GM19467 (cell line): ENCODE results near the gene BCL3.
"Not testable (repeated sequence)": the region's sequence is repeated elsewhere in the genome, so short reads cannot be mapped to it uniquely, and the experiment has no call there.

Experiments used
- ATAC-seq: cut with Tn5 transposase; IDR thresholded peaks from one replicate; pipeline ENCODE4 v1.9.1; 2021; ENCODE audit warnings: mild to moderate bottlenecking, moderate library complexity; ENCODE audit not compliant: unreplicated experiment

BCL3 gene

DNA sequence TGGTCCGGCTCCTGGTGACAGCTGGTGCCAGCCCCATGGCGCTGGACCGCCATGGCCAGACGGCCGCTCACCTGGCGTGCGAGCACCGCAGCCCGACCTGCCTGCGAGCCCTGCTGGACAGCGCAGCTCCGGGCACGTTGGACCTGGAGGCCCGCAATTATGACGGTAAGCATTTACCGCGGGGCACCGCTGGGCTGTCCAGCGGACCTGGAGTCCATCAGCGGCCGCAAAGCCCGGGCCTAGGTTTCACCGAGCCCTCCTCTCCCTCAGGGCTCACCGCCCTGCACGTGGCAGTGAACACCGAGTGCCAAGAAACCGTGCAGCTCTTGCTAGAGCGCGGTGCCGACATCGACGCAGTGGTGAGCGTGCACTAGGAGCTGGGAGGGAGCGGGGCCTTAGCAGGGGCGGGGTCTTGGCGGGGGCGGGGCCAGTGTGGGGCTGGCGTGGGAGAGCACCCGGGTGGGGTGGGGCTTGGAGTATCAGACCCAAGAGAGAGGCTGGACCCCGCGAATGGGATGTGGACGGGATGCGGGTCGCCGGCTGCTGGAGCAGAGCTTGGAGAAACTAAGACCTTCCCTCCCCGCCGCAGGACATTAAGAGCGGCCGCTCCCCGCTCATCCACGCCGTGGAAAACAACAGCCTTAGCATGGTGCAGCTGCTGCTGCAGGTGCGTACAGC, 8.7 kb downstream of the BCL3 start:
- ATAC-seq: no peak

DNA sequence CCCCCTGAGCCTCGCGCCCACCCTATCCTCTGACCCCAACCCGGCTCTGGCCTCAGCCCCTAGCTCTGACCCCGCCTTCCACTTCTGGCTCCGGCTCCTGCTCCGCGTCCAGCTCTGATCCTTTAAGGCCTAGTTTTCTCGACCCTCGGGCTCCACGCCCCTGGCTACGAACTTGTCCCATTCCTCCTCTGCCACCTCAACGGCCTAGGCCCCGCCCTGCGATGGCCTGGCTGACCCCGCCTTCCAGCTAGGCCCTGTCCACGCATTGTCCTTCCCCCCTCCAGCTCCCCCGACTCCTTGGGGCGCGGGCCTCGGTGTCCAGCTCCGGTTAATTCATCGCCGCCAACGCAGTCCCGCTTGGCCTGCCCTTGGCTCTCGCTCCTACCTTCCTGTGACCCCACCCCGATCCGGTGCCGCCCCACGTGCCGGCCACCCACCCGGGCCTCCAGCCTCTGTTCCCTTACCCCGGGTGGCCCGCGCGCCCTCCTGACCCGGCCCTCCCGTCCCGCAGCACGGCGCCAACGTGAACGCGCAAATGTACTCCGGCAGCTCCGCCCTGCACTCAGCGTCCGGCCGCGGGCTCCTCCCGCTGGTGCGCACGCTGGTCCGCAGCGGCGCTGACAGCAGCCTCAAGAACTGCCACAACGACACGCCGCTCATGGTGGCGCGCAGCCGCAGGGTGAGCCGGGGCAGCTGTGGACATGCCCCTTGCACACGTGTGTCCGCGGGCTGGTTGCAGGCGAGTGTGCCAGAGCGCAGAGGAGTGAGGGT, 9.4 kb downstream of the BCL3 start:
- no peak for ATAC-seq

DNA sequence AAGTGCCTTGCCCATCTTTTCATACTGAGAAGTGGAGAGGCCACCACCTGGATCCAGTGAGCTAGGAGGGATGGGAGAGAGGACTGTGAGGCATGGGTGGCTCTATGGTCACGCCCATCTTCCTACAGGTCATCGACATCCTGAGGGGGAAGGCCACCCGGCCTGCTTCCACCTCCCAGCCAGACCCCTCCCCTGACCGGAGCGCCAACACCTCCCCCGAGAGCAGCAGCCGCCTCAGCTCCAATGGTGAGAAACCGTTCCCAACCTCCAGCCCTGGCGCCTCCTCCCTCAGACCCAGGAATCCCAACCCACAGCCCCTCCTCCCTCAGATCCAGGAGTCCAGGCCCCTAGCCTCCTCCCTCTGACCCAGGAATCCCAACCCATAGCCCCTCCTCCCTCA, 10.1 kb downstream of the BCL3 start:
- no peak for ATAC-seq

DNA sequence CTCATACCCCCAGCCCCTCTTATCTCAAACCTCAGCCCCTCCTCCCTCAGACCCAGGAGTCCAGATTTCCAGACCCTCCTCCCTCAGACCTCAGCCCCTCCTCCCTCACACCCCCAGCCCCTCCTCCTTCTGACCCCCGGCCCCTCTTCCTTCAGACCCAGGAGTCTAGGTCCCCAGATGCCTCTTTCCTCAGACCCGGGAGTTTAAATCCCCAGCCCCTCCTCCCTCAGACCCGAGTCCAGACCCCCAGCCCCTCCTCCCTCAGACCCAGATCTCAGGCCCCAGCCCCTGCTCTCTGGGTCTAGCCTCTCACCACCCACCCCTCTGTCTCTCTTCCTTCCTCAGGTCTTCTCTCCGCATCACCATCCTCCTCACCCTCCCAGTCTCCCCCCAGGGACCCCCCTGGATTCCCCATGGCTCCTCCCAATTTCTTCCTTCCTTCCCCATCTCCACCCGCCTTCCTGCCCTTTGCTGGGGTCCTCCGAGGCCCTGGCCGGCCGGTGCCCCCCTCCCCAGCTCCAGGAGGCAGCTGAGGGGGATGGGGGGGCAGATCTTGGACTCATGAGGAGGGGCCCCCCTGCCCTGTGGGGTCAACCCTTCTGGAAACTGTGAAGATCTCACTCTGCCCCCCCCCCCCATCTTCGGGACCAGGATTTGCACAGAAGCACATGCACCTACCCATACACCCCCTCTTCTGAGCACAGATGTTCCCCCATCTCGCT, 10.7 kb downstream of the BCL3 start:
- ATAC-seq: no peak

DNA sequence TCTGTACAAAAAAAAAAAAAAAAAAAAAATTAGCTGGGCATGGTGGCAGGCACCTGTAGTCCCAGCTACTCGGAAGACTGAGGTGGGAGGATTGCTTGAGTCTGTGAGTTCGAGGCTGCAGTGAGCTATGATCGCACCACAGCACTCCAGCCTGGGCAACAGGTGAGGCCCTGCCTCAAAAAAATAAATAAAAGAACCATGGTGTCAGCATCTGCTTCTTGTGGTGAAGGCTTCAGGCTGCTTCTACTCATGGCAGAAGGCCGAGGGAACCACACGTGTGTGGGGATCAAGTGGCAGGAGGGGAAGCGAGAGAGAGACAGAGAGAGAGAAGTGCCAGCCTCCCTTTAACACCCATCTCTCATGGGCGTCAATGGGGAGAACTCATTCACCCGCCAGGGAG, 13.5 kb downstream of the BCL3 start:
- no peak for ATAC-seq

DNA sequence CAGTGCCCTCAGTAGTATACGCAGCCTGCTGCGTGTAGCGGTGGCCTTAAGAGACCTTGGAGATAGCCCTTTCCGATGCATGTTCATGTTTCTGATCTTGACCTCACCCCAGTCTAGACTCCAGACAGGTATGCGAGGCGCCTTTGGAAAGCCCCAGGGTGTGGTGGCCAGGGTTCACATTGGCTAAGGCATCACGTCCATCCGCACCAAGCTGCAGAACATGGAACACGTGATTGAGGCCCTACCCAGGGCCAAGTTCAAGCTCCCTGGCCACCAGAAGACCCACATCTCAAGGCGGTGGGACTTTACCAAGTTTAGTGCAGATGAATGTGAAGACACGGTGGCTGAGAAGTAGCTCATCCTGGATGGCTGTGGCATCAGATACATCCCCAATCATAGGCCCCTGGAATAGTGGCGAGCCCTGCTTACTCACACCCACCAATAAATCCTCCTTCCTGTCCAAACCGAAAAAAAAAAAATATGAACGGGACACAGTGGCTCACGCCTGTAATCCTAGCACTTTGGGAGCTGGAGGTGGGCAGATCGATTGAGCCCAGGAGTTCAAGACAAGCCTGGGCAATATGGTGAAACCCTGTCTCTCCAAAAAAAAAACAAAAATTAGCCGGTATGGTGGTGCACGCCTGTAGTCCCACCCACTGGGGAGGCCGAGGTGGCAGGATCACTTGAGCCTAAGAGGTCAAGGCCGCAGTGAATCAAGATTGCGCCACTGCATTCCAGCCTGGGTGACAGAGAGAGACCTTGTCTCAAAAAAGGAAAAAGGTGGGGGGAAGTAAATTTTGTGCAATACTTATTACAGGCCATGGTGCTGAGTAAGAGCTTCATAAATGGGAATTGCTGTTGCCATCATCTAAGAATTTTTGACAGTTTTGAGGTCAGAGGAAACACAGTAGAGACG, 16.8 kb downstream of the BCL3 start:
- ATAC-seq: no peak

DNA sequence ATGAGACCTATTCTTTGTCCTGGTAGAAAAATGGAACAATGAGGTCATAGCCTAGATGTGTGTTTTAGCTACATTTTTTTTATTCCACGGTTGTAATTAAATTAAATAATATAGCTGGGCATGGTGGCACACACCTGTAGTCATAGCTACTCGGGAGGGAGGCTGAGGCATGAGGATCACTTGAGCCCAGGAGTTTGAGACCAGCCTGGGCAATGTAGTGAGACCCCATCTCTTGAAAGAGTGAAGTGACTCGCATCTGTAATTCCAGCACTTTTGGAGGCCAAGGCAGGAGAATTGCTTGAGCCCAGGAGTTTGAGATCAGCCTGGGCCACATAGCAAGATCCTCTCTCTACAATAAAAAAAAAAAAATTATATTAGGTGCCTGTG, 17.4 kb downstream of the BCL3 start:
- ATAC-seq: no peak

DNA sequence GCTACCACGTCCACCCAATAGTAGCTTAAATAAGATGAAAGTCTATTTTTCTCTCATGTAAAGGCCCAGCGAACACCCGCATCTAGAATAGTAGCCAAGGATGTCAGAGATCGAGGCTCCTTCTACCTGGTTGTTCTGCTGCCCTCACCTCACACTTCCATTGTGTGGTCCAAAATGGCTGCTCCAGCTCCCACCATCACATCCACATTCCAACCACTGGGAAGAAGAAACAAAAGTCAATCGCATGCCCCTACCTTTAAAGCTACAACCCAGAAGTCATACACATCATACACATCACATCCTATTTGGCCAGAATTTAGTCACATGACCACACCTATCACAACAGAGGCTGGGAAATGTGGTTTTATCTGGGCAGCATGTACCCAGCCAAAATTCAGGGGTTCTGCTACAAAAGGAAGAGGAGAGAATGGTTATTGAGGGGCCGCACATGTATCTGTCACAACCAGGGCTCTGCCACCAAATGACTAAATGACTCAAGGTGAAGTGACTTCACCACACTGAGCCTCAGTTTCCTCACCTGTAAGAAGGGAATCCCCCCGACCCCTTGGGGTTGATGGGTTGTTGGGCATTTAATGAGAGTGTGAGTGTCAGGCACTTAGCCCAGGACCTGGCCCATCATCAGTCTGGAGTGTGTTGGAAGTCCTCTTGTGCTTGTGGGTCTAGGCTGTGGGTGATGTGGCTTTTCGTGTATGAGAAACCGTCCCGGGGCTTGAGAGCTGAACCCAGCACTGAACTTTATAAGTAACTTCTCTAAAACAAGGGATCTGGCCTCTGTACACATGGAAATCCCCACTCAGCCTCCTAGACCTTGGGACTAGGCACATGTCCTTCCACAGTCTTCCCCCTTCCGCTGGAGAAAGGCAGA, 19.0 kb downstream of the BCL3 start:
- no peak for ATAC-seq

DNA sequence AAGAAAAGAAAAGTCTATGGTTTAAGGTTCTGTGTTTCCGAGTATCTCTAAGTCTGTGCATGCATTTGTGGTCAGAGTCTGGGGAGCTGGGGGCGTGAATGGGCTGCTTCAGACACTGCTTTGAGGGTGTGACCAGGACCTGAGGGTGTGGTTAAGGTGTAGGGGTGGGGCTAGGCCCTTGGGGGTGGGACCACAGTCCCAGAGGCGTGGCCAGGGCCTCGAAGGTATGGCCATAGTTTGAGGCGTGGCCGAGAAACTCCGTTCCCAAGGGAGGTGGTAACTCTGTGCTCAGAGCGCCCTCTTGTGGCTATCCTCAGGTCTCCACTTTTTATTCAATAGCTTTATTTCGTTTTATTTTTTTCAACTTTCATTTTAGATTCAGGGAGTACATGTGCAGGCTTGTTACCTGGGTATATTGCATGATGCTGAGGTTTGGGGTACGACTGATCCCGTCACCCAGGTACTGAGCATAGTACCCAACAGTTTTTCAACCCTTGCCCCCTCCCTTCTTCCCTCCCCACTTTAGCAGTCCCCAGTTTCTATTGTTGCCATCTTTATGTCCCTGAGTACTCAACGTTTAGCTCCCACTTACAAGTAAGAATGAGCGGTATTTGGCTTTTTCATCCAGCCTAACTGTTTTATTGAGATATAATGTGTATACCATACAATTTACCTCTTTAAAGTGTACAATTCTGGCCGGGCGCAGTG, 22.2 kb downstream of the BCL3 start:
- ATAC-seq: peak; percentile 95

DNA sequence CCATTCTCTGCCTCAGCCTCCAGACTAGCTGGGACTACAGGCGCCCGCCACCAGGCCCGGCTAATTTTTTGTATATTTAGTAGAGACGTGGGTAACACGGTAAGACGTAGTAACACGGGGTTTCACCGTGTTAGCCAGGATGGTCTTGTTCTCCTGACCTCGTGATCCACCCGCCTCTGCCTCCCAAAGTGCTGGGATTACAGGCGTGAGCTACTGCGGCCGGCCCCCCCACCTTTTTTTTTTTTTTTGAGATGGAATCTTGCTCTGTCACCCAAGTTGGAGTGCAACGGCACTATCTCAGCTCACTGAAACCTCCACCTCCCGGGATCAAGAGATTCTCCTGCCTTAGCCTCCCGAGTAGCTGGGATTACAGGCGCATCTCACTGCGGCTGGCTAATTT, 23.6 kb downstream of the BCL3 start:
- ATAC-seq: not testable (repeated sequence)

DNA sequence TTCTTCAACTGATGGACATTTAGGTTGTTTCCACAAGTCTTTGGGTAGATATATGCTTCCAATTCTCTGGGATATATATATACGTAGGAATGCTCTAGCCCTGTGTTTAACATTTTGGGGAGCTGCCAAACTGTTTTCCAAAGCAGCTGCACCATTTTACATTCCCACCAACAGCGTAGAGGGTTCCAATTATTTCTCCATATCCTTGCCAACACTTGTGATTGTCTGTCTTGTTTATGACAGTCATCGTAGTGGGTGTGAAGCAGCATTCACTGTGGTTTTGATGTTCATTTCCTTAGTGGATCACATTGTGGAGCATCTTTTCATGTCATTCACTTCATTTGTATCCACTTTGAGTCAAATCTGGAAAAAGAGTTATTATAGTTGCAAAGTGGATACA, 24.5 kb downstream of the BCL3 start:
- no peak for ATAC-seq

DNA sequence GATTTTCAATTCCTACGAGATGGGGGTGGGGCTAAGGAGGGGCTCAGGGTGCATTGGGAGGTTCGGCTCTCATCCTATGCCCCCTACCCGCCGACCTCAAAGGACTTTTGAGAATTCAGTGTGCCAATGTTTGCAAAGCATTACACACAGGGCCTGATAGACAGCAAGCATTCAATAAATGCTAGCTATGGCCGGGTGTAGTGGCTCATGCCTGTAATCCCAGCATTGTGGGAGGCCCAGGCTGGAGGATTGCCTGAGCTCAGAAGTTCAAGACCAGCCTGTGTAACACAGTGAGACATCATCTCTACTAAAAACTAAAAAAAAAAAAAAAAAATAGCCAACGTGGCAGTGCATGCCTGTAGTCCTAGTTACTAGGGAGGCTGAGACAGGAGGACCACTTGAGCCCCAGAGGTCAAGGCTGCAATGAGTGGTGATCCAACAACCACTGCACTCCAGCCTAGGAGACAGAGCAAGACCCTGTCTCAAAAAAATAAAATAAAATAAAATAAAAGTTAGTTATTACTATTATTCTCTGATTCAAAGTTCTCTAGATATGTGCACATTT, 27.2 kb downstream of the BCL3 start:
- ATAC-seq: no peak

DNA sequence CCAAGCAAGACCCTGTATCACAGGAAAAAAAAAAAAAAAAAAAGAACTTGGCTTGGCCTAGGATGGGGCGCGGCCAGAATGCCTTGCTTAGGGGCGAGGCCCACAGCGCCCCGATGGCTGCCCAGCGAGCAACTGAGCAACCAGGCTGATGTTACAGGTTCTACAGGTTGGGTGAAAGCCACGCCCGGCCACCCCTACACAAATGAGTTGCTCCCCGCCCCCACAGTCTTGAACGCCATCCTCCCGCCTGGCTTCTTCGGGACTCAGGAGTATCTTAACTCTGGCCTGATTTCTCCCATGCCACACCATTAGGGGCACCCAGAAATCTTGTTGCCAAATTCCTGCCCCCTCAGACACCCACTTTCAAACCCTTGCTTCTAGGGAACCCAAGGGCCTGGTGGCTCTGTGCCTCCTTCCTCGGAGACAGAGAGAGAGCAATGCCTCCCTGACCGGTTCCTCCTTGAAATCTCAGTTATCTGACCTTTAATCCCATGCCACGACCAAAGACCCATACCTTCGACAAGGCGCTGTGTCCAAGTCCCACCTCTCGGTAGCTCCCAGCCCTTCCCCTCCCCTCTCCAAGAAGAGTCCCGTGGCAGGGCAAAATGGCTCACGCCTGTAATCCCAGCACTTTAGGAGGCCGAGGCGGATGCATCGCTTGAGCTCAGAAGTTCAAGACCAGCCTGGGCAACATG, 28.0 kb downstream of the BCL3 start:
- no peak for ATAC-seq

DNA sequence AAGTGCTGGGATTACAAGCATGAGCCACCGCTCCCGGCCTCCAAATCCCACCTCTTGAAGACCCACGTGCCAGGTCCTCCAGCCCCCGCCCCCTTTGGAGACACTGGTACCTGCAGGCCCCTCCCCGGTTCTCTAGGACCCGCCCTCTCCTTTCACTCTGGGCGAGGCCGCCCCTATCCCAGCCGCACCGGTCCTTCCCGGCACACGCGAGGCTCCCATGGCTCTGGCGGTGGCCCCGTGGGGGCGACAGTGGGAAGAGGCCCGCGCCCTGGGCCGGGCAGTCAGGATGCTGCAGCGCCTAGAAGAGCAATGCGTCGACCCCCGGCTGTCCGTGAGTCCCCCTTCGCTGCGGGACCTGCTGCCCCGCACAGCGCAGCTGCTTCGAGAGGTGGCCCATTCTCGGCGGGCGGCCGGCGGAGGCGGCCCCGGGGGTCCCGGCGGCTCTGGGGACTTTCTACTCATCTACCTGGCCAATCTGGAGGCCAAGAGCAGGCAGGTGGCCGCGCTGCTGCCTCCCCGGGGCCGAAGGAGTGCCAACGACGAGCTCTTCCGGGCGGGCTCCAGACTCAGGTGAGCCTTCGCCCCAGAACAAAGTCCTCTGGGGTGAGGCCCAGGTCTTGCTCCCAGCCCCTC, 29.3 kb downstream of the BCL3 start, which contains the start of gene CBLC:
TSS of gene CBLC (plus strand) at position 176 of the 633 bp plus-strand sequence. CDS start at position 218, 42 bp downstream.
- ATAC-seq: no peak

DNA sequence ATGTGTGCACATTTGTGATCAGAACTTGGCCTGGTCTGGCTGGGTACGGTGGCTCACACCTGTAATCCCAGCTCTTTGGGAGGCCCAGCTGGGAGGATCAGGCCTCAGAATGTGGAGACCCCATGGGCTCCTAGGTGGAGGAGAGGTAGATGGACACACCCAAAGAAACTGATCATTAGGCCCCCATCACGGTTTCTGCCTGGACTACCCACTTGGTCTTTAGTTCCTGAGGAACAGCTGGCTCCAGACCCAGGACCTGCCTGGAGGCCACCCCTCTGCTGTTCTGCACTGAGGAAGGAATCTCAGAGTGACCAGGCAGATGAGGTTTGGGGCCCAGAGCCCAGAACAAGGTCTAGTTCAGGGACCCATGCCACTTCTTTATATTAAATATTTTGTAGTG, 30.6 kb downstream of the BCL3 start:
- no peak for ATAC-seq

DNA sequence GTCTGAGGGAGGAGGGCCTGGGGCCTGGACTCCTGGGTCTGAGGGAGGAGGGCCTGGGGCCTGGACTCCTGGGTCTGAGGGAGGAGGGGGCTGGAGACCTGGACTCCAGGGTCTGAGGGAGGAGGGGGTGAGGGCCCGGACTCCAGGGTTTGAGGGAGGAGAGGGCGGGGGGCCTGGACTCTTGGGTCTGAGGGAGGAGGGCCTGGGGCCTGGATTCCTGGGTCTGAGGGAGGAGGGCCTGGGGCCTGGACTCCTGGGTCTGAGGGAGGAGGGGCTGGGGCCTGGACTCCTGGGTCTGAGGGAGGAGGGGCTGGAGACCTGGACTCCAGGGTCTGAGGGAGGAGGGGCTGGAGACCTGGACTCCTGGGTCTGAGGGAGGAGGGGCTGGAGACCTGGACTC, 33.2 kb downstream of the BCL3 start:
- not testable (repeated sequence) for ATAC-seq

DNA sequence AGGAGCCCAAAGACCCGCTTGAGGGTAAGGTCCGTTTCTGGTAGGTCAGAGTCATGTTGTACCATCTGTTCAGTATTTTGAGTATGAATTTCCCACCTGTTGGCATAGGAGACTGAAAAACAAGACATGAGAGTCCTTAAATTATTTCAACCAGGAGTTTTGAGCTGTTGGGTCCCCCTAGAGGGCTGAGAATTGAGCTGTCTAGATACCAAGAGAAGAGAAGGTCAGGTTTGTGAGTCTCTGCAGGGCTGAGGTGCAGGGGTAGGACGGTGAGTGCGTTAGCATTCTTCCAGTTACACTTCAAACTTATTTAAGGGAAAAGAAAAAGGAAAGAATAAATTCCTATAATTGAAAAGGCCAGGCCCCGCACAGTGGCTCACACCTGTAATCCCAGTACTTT, 34.2 kb downstream of the BCL3 start:
- ATAC-seq: no peak

DNA sequence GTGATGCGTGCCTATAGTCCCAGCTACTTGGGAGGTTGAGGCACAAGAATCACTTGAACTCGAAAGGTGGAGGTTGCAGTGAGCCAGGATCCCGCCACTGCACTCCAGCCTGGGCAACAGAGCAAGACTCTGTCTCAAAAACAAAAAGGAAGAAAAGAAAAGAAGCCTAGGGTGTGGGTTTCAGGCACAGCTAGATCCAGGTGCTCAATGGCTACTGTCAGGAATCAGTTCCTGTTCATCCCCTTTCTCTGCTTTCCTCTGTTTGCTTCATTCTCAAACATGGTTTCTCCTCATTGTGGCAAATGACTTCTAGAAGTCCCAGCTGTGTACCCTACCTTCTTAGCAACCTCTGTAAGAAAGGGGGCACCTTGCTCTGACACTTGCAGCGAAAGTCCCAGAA, 35.0 kb downstream of the BCL3 start:
- no peak for ATAC-seq
